ENCODE data around the gene CCDC192.

DNA sequence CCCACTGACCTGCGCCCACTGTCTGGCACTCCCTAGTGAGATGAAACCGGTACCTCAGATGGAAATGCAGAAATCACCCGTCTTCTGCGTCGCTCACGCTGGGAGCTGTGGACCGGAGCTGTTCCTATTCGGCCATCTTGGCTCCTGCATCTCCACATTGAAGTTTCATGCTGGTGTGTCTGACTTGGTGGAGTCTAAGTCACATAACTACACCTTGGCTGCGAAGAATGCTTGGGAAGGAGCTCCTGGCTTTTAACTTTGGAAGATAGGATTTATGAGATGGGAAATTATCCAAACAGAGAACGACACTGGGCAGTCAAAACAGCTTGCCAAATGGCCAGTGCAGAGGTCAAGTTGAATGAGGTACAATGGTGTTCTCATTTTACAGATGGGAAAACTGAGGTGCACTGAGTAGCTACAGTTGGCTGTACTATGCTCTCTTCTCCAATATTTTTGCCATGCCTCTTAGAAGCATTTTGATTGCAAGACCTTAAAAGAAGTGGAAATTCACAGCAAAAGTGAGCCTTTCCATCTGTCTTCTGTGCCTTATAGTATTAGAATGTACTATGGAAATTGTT is 36.7 kb downstream of the CCDC192 start:
- TF ChIP-seq, protein P1, sequence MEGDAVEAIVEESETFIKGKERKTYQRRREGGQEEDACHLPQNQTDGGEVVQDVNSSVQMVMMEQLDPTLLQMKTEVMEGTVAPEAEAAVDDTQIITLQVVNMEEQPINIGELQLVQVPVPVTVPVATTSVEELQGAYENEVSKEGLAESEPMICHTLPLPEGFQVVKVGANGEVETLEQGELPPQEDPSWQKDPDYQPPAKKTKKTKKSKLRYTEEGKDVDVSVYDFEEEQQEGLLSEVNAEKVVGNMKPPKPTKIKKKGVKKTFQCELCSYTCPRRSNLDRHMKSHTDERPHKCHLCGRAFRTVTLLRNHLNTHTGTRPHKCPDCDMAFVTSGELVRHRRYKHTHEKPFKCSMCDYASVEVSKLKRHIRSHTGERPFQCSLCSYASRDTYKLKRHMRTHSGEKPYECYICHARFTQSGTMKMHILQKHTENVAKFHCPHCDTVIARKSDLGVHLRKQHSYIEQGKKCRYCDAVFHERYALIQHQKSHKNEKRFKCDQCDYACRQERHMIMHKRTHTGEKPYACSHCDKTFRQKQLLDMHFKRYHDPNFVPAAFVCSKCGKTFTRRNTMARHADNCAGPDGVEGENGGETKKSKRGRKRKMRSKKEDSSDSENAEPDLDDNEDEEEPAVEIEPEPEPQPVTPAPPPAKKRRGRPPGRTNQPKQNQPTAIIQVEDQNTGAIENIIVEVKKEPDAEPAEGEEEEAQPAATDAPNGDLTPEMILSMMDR (IDR thresholded peaks at IDR 0.05), result no peak
- TF ChIP-seq POLR2A (IDR thresholded peaks at IDR 0.05), result no peak
